ENCODE results near the gene NOMO2. TPM values are rescaled to one million over a fixed set of nuclear protein-coding genes. Genes with fewer than 3 reads are reported as not detected.
"Not testable (repeated sequence)": the region's sequence is repeated elsewhere in the genome, so short reads cannot be mapped to it uniquely, and the experiment has no call there.

The NOMO2 gene
- total RNA-seq, 1 donor from 2014 or later: 72.9 TPM

DNA sequence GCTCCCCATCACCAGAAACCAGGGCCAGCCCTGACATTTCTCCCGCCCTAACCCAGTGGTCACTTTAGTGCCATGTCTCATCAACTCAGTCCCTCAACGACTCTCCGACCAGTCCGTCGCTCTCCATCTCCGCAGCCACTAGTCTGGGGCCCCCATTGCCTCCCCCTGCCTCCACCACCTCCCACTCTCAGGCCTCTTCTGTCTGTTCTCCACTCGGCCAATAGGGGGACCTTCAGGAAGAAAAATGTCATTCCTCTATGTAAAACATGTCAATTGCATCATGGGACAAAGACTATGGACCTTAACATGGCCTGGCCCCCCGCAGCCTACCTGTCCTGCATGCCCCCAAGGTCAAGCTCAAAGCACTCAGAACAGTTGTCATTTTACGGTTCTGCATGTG is 39.3 kb downstream of the NOMO2 start:
- DNase-seq (ENCODE audit: low spot score): not testable (repeated sequence)

DNA sequence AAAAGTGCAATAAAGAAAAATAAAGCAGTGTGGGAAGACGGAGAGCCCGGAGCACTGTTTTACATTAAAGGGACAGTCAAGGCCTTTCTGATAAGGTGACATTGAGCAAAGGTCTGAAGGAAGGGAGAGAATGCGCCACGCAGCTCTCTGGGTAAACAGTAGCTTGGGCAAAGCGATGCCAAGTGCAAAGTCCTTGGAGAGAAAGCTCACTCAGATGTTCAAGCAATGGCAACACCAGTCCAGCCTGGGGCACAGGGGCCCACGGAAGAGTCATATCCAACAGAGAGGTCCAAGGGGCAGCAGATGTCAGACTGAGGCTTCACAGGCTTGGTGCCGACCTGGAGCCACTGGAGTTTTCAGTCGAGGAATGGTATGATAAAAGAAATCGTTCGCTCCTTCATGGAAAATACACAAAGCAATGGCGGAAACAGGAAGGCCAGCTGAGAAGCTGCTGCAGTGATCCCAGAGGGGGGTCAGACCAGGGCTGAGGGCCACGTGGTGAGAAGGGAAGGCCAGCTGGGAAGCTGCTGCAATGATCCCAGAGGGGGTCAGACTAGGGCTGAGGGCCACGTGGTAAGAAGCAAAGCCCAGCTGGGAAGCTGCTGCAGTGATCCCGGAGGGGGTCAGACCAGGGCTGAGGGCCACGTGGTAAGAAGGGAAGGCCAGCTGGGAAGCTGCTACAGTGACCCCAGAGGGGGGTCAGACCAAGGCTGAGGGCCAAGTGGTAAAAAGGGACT is 40.3 kb downstream of the NOMO2 start:
- not testable (repeated sequence) for DNase-seq (ENCODE audit: low spot score)

DNA sequence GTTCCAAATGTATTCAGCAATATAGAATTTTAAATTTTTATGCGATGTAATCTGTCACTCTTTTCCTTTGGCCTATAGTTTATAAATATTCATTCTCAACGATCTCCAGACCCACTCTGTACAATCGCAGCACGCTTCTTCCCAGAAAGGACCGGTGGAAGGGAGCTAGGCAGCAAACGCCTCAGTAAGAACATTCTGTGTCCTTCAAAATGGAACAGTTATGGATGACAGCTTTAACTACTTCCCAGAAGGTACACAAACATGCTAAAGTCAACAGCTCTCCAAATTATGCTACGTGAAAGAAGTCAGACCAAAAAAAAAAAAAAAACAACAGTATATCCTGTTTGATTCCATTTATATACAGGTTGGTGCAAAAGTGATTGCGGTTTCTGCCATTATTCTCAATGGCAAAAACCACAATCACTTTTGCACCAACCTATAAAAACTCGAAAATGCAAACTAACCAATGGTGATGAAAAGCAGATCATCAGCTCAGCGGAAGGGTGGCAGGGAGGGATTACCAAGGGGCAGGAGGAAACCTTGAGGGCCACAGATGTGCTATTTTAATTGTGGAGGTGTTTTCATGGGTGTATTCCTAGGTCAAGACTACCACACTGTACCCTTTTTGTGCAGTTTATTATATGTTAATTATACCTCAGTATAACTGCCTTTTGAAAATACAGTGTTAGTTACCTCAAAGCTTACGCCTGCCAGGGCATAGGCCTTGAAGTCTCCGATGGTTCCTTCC is 43.2 kb downstream of the NOMO2 start:
- DNase-seq (ENCODE audit: low spot score): not testable (repeated sequence)

DNA sequence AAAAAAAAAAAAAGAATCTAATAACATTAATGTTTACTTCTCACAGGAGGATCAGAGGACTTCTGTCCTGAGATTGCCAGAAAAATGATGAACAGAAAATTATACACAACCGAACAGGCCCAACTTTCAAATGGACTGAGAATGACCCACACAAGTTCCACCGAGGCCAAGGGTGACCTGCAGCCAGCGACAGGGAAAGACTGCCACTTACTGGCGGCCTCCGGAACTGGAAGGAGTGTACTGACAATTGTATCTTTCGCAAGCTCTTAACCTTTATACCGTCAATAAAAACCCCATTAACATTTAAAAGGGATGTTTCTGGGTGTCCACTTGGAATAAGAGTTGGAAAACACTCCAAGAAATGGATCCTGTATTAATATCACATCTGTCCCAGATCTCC is 63.5 kb downstream of the NOMO2 start:
- not testable (repeated sequence) for DNase-seq (ENCODE audit: low spot score)

DNA sequence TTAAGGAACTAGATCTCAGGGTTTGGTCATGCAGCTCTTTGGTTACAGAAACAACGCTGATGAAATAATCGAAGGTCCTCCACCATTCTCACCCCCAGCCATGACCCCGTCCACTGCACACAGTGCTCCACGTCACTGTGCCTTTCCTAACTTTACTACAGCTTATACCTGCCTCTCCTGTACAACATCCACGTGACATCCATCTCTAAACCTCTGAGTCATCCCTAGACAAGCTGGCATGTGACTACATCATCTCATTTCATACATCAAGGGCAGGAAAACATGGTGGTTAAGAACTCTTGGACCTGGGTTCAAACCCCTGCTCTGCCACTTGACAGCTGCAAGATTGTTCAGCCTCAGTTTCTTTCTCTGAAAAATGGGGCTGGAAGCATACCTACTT is 64.9 kb downstream of the NOMO2 start:
- DNase-seq (ENCODE audit: low spot score): not testable (repeated sequence)

DNA sequence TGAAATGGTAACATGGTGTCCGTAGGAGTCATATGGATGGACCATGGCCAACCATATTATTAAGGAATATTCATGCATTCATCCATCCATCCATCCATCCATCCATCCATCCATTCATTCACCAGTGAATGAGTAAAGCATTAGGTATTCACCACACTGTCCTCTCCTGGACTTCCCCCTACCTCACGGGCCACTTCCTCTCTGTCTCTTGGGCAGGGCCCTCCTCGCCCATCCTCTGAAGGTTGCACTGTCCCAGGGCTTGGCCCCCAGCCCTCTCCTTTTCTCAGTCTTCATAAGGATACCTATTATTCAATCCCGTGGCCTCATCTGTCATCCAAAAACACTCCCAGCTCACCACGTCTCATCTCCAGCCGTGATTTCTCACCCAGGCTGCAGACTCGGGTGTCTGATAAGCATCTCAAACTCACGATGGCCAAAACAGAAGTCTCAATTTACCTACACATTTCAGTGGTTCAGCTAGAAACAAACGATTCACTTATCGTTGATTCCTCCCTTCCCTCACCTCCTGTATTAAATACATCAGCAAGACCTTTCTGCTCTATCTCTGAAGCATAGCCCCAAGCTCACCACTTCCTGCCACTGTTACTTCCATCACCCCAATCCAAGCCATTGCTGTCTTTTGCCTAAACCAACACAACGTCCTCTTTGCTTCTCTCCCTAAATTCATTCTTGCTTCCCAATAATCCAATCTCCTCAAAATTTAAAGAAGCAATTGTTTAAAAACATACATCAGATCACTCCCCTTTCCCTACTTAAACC is 69.6 kb downstream of the NOMO2 start:
- not testable (repeated sequence) for DNase-seq (ENCODE audit: low spot score)

DNA sequence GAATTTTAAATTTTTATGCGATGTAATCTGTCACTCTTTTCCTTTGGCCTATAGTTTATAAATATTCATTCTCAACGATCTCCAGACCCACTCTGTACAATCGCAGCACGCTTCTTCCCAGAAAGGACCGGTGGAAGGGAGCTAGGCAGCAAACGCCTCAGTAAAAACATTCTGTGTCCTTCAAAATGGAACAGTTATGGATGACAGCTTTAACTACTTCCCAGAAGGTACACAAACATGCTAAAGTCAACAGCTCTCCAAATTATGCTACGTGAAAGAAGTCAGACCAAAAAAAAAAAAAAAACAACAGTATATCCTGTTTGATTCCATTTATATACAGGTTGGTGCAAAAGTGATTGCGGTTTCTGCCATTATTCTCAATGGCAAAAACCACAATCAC is 125.9 kb downstream of the NOMO2 start:
- DNase-seq (ENCODE audit: low spot score): not testable (repeated sequence)

DNA sequence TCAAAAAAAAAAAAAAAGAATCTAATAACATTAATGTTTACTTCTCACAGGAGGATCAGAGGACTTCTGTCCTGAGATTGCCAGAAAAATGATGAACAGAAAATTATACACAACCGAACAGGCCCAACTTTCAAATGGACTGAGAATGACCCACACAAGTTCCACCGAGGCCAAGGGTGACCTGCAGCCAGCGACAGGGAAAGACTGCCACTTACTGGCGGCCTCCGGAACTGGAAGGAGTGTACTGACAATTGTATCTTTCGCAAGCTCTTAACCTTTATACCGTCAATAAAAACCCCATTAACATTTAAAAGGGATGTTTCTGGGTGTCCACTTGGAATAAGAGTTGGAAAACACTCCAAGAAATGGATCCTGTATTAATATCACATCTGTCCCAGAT is 146.1 kb downstream of the NOMO2 start:
- not testable (repeated sequence) for DNase-seq (ENCODE audit: low spot score)

DNA sequence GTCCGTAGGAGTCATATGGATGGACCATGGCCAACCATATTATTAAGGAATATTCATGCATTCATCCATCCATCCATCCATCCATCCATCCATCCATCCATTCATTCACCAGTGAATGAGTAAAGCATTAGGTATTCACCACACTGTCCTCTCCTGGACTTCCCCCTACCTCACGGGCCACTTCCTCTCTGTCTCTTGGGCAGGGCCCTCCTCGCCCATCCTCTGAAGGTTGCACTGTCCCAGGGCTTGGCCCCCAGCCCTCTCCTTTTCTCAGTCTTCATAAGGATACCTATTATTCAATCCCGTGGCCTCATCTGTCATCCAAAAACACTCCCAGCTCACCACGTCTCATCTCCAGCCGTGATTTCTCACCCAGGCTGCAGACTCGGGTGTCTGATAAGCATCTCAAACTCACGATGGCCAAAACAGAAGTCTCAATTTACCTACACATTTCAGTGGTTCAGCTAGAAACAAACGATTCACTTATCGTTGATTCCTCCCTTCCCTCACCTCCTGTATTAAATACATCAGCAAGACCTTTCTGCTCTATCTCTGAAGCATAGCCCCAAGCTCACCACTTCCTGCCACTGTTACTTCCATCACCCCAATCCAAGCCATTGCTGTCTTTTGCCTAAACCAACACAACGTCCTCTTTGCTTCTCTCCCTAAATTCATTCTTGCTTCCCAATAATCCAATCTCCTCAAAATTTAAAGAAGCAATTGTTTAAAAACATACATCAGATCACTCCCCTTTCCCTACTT is 152.2 kb downstream of the NOMO2 start:
- DNase-seq (ENCODE audit: low spot score): not testable (repeated sequence)

DNA sequence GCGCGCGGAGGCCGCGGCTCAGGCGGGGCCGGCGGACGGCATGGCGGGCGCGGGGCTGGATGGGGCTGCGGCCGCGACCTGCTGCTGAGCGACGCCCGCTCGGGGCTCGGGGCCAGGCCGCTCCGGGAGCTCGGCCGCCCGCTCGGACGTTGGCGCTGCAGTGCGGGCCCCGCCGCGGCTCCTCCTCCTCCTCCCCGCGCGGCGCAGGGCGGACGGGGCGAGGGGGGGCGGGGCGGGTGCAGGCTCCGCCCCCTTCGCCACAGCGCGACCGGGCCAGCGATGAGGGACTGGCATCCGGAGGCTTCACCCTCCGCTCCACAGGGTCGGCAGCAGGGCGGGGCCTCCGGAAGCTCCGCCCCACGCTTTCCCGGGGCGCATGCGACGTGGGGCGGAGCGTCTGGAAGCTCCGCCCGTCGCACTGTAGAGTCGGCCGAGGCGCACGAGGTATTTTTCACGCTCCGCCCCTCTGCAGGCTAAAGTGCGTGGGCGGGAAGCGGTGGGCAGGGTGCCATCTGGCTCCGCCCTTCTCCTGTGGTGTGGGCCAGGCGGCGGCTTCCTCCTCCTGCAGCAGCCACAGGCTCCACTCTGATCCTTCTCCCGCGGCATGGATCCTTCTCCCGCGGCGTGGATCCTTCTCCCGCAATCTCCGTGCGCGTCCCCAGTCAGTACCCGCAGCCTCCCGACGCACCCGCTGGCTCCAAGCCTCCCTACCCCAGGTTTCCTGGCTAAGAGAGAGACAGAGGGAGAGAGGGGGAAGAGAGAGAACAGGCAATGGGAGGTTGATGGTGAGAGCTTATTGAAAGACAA is 159.8 kb downstream of the NOMO2 start:
- not testable (repeated sequence) for DNase-seq (ENCODE audit: low spot score)

DNA sequence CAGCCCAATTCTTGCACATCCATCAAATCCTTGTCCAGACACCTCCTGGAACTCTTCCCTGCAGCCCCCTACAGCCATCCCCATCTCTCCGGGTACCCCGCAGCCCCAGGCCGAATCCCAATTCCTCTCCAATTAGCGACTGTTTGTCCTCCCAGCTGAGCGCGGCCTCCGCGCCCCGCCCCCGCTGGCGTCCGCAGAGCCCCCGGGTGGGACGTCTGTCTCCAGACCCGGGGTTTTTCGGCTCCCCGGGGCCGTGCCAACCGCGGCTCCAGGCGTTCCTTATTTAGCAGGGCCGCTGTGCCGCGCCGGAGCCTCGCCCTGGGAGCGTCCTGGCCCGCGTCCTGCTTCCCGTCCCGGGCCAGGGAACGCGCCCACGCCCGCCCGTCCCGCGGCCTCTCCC is 160.7 kb downstream of the NOMO2 start:
- not testable (repeated sequence) for DNase-seq (ENCODE audit: low spot score)

DNA sequence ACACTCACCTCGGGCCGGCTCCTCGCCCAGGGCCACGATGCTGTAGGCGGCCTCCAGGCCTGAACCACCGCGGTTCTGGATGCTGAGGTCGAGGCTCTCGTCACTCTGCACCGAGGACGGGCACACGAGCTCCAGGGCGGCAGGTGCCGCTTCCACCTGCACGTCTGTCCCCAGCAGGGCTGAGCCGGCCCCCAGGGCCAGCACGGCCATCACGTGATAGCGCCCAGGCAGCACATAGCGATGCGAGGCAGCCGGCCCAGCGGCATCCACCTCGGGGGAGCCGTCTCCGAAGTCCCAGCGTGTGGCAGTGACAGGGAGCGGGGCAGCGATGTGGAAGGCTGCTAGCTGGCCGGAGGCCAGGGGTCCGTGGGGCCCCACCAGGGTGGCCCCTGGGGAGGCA is 167.5 kb downstream of the NOMO2 start:
- not testable (repeated sequence) for DNase-seq (ENCODE audit: low spot score)

DNA sequence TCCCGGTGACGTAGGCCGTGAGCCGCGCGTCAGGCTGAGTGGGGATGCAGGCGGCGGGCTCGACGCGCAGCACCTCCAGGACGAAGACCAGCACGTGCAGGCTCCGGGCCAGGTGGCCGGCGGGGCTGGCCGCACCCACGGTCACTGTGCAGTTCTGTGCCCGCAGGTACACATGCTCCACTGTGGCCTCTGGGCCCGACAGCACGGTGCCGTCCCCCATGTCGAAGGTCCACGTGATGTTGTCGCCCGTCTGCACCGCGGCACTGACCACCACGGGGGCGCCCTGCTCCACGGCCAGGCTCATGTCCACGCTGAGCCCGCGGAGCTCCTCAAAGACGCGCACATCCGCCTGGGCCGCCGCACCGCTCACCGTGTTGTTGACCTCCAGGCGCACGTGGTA is 174.1 kb downstream of the NOMO2 start:
- not testable (repeated sequence) for DNase-seq (ENCODE audit: low spot score)

DNA sequence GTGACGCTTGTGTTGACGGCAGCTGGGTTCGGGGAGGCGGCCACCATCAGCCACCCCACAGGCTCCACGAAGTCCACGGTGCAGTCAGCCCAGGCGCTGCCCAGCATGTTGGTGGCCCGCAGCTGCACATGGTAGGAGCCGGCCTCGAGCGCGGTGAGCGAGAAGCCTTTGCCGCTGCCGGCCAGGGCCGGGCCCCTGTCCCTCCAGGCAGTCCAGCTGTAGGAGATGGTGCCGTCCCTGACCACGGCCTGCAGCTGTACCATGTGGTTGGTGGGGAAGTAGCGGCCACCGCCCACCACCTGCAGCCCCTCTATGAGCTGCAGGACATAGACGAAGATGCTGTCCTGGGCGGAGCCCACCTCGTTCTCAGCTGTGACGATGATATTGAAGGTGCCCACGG is 175.4 kb downstream of the NOMO2 start:
- DNase-seq (ENCODE audit: low spot score): peak; percentile 0

DNA sequence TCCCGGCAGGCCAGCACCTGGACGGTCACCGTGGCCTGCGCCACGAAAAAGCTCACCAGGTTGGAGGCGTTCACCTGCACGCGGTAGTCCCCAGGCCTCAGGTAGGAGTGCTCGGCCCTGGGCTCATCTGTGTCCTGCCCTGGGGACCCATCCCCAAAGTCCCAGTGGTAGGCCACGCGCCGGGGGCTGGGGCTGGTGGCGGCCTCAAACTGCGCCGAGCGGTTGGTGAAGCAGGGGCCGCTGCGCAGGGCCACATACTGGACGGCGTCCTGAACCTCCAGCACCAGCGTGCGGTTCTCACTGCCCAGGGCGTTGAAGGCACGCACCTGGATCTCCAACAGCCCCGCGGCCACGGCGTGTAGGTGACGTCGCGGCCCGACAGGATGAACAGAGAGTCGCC is 176.6 kb downstream of the NOMO2 start:
- not testable (repeated sequence) for DNase-seq (ENCODE audit: low spot score)

DNA sequence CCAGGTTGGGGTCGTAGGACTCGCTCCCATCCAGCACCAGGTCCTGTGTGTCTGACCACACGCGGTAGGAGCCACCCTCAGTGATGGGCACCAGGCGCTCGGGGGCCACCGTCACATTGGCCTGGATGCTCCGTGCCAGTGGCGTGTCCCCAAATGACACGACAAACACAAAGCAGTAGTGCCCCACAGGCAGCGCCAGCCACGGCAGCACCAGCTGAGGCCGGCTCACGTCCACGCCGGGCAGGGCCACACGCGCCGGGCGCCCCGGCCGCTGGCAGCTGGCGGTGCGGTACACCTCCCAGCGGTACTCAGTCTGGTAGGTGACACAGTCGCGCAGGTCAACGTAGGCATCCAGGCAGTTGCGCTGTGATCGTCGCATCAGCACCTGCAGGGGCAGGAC is 177.0 kb downstream of the NOMO2 start:
- DNase-seq (ENCODE audit: low spot score): not testable (repeated sequence)

DNA sequence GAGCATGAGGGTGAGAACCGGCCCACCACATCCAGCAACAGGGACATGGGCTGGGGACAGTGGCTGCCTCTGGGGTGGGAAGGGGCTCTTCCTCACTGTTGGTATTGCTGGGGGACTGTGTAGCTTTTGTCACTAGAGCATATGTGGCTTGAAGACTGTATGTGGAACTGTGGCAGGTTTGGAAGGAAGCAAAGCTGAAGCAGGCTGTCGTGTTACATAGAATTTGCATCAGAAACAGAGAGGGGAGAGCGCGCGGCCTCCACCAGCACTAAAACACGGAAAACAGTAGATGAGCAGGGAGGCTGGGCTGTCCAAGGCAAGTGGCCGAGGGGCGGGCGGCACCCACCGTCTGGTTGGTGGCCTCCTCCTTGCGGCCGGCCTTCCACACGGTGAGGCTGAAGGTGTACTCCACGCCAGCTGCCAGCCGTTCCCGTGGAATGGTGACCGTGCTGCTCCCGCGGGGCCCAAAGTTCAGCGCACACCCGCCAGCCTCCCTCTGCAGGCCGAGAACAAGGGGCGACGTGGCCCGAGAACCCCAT is 177.7 kb downstream of the NOMO2 start:
- not testable (repeated sequence) for DNase-seq (ENCODE audit: low spot score)

DNA sequence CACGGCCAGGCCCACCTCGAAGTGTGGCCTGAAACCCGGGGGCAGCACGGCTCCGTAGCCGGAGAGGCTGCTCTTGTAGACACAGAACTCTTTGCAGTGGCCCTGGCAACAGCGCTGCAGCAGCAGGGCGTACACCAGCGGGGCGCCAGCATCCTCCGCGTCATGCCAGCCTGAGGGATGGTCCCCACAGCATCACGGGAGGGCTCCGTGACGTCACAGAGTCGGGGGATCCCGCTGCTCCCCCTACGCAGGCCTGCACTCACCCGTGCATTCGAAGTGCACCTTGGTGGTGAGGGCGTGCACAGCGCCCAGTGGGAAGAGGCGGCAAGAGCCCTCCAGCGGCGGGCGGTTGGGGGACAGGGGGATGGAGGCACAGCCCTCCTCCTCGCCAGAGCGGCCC is 179.2 kb downstream of the NOMO2 start:
- not testable (repeated sequence) for DNase-seq (ENCODE audit: low spot score)
